GM12875 (cell line): ENCODE data around the gene CCM2L.

ENCODE experiments used
- H3K4me3 ChIP-seq: one replicate; pipeline ENCODE4 v1.5.1; 2011; ENCODE audit warnings: low read depth, low read length, control low read depth
- TF ChIP-seq, protein P1 (sequence below): IDR thresholded peaks from 2 replicates; pipeline ENCODE4 v1.5.1; 2011; ENCODE audit warnings: low read depth, mild to moderate bottlenecking, control low read depth, inconsistent platforms, low read length, moderate library complexity, borderline replicate concordance; ENCODE audit not compliant: insufficient read depth

Gene CCM2L

DNA sequence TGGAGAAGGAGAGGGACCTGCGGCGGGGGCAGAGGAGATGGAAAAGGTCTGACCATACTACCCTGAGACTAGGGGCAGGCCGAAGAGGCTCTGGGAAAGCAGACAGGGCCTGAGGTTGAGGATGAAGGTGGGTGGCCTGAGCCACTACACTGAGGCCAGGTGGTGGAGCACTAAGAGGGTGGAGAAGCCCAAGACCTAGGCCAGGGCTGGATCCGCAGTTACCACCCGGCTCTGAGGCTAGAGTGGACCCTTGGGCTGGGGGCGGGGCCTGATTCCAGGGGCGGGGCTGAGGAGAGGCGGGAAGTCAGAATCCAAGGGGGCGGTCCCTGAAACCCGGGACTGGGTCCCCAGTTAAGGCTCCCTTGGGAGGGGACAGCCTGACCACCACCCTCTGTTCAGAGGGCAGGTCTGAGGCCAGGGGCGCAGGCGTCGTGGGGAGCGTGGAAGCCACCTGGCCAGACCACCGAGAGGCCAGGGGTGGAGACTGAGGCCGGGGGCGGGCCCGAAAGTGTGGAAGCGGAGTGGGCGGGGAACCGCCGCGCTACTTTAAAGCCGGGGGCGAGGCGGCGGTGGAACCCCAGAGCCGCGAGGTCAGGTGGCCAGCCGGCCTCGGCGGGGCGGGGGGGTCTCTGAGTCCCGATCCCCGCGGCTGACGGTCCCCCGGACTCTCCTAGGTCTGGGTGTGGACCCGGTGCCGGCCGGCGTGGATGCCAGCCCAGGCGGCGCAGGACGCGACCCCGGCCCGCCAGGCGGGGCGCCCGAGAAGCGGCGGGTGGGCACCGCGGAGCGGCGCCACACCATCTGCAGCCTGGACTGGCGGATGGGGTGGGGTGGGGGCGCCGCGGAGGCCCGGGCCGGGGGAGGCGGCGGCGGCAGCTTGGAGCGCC lies 8.3 kb downstream of the CCM2L start:
- TF ChIP-seq, protein P1, sequence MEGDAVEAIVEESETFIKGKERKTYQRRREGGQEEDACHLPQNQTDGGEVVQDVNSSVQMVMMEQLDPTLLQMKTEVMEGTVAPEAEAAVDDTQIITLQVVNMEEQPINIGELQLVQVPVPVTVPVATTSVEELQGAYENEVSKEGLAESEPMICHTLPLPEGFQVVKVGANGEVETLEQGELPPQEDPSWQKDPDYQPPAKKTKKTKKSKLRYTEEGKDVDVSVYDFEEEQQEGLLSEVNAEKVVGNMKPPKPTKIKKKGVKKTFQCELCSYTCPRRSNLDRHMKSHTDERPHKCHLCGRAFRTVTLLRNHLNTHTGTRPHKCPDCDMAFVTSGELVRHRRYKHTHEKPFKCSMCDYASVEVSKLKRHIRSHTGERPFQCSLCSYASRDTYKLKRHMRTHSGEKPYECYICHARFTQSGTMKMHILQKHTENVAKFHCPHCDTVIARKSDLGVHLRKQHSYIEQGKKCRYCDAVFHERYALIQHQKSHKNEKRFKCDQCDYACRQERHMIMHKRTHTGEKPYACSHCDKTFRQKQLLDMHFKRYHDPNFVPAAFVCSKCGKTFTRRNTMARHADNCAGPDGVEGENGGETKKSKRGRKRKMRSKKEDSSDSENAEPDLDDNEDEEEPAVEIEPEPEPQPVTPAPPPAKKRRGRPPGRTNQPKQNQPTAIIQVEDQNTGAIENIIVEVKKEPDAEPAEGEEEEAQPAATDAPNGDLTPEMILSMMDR, result peak; percentile 33; the same call in 1 of the 2 replicates
- peak overlapping the region; percentile 29 for H3K4me3 ChIP-seq

DNA sequence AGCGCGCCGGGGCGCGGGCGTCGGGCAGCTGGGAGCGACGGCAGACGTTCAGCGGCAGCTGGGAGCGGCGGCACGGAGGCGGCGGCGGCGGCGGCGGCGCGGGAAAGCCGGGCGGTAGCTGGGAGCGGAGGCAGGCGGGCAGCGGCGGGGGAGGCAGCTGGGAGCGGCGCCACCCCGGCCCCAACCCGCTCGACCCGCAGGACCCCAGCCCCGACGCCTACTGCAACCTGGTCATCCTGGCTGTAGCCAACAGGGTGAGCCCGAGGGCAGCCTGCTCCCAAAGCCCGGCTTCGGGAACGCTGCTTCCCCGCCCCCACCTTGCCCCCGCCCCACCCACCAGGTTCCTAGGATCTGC lies 8.9 kb downstream of the CCM2L start:
- TF ChIP-seq, protein P1, result no peak
- no peak overlapping the region for H3K4me3 ChIP-seq

DNA sequence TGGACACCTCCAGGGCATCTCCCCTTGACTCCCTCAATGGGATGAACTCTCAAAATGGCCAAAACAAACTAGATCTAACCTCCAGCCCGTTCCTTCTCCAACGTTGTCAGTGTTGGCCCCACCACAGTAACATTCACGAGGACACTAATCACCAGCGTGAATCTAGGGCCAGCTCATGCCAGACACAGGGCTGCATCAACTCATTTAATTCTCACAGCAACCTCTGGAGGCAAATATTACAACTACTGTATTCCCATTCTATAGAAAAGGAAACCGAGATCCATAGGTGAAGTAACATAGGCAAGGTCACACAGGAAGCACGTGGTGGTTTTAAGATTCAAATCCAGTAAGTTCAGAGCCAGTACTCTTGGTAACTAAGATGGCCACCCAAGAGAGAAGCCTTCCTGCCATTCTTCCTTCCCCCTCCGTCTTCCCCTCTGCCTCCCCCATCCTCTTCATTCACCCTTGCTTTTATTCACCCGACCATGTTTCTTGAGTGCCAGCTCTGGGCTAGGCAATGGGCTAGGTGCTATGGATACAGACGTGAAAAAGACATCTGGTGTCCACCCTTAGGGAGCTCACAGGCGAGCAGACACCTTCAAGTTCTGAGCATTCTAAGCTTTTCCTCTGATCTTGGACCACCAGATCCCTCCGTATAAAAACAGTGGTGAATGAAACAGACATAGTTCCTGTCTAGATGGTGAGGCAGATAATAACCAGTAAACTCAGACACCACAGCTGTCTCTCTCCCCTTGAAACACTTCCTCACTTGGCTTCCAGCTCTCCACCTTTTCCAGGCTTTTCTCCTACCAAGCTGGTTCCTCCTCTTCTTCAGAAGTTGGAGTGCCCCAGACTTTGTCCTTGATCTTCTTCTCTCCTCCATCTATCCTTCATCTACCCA lies 9.6 kb downstream of the CCM2L start:
- TF ChIP-seq, protein P1, result no peak
- no peak overlapping the region for H3K4me3 ChIP-seq

DNA sequence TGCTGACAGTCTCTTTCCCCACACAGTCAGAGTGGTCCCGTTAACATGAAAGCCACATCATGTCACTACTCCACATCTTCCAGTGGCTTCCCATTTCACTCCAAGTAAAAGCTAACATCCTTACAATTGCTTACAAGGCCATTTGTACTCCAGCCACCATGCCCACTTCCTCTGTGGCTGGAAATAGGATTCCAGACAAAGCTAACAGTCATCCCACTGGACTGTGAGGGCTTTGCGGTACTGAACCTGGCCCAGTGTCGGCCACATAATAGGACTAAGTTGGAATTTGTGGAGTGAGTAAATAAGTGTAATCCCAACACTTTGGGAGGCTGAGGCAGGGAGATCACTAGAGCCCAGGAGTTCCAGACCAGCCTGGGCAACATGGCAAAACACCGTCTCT lies 10.9 kb downstream of the CCM2L start:
- no peak overlapping the region for H3K4me3 ChIP-seq
- TF ChIP-seq, protein P1, result no peak

DNA sequence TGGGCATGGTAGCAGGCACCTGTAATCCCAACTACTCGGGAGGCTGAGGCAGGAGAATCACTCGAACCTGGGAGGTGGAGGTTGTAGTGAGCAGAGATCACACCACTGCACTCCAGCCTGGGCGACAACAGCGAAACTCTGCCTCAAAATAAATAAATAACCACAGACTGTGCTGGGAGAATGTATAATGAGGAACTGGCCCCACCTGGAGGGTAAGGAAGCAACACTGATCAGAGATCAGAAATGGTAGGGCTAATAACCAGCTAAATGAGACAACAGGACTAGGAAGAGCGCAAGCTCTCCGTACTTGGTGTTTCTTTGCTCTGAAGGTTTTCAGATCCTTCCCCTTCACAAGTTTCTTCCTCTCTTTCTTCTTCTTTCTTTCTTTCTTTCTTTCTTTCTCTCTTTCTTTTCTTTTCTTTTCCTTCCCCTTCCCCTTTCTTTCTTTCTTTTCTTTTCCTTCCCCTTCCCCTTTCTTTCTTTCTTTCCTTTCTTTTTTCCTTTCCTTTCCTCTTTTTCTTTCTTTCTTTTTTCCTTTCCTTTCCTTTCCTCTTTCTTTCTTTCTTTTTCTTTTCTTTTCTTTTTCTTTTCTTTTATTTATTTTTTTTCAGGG lies 14.6 kb downstream of the CCM2L start:
- TF ChIP-seq, protein P1, result no peak
- H3K4me3 ChIP-seq, result no peak overlapping the region

DNA sequence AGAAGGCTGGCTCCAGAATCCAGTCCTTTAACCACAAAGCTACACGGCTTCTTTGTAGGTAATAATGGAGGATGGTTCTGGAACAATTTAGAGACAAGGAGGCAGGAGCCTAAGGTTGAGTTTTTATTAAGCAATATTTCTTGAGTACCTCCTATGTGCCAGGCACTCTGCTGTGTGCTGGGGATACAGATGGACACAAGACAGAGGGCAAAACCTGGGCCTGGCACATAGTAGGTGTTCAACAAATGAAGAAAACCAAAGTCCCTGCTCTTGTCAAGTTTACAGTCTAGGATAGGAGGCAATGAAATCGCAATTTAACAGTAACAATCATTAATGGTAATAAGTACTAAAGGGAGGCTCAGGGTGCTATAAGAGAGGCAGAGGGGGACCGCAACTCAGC lies 17.4 kb downstream of the CCM2L start:
- H3K4me3 ChIP-seq, result no peak overlapping the region

More for the DNA sequence above, 17.4 kb downstream of the CCM2L start:
- TF ChIP-seq, protein P1, result no peak
